Brain pericyte (primary cell): ENCODE data around the gene DGKK.

ENCODE experiments used
- DNase-seq: peaks from one replicate; pipeline ENCODE4 v3.0.0-alpha.2; 2012; ENCODE audit warnings: low read depth, low spot score

DGKK gene

GRCh38 chrX:50470103-50471031 lies at the start of gene DGKK:
Gene DGKK (minus strand): TSS chrX:50470825. CDS start chrX:50470678, 147 bp downstream.
- no peak for DNase-seq

- DNase-seq, result no peak
Measured at GRCh38 chrX:50514811-50515210, 44.2 kb upstream of the DGKK start.

GRCh38 chrX:50497114-50497513 lies 26.5 kb upstream of the DGKK start:
- DNase-seq, result no peak

GRCh38 chrX:50495616-50496015 lies 25.0 kb upstream of the DGKK start:
- DNase-seq, result no peak

DNA sequence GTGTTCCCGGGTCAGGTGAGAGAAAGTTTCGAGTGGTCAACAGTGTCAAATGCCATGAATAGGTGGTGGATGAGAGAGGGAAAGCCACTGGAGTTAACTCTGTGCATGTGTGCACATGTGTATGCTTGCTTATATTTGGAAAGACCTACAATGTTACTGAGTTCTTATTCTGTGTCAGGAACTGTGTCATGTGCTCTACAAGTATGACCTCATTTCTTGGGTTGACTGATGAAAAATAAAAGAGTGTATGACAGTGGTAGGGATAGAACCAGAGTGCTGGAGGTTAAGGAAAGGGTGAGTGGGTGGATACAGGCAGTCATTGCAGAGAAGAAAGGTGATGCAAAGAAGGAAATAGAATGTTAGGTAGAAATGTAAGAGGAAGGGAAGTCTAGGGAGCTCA lies 22.1 kb upstream of the DGKK start:
- DNase-seq, result no peak

- DNase-seq, result no peak
Measured at GRCh38 chrX:50484662-50485061, 14.0 kb upstream of the DGKK start.

GRCh38 chrX:50483283-50483682 lies 12.7 kb upstream of the DGKK start:
- DNase-seq, result no peak

GRCh38 chrX:50475208-50475607 lies 4.6 kb upstream of the DGKK start:
- no peak for DNase-seq

DNA sequence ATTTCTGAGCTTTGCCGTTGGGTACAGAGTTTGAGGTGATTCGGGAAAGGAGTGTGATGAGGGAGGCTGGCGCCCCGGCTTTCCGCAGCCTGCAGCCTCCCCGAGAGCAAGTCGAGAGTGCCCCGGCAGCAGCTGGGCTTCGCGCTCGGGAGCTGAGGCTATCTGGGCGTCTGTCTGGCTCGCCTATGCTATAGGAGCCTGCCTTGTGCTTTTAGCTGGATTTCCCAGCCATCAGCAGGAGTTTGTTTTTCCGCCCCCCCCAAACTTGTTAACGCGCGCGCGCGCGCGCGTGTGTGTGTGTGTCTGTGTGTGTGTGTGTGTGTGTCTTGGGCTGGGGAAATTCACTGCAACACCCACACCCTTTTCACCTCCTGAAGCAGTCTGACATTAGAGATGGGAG lies 765 bp upstream of the DGKK start:
- no peak for DNase-seq

- DNase-seq, result no peak
Measured at GRCh38 chrX:50469206-50469605, 1.4 kb downstream of the DGKK start.

DNA sequence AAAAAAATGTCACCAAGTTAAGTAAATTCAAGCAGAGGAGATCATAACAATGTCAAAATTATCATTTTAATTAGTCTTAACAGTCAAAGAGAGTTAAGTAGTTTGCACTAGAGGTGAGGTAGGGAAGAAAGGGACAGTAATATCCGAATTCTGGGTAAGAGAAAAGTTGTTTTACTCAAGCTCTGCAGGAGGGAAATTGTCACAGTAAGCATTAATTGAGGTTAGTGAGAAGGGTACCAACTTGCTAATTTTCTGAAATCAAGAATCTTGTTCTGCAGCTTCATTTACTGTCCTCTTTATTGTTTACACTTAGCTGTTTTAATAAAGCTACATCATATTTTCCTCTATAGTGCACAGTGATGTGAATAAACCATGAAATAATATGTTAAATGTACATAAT lies 11.0 kb downstream of the DGKK start:
- no peak for DNase-seq

GRCh38 chrX:50458483-50458882 lies 12.1 kb downstream of the DGKK start:
- DNase-seq, result no peak

GRCh38 chrX:50456712-50457484 lies 13.7 kb downstream of the DGKK start:
- DNase-seq, result no peak

DNA sequence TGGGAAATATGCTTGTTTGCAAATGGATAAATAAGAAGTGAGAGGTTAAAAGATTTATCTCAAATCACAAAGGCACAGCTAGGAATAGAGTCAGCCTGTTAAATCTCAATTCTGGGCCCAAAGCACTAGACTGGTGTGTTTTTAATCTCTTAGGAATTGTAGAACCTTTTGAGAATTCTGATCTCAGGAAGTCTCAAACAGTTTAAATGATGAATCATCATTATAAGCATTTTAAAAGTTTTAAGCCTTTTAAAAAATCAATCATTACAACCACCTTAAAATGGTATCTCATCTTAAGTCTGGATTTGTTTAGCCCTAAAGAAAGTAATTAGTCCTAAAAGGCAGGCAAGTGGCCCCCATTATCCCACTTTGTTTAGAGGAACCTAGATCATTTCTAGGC lies 17.8 kb downstream of the DGKK start:
- no peak for DNase-seq

- DNase-seq, result no peak
Measured at GRCh38 chrX:50450324-50450723, 20.3 kb downstream of the DGKK start.

- no peak for DNase-seq
Measured at GRCh38 chrX:50448565-50448964, 22.1 kb downstream of the DGKK start.

DNA sequence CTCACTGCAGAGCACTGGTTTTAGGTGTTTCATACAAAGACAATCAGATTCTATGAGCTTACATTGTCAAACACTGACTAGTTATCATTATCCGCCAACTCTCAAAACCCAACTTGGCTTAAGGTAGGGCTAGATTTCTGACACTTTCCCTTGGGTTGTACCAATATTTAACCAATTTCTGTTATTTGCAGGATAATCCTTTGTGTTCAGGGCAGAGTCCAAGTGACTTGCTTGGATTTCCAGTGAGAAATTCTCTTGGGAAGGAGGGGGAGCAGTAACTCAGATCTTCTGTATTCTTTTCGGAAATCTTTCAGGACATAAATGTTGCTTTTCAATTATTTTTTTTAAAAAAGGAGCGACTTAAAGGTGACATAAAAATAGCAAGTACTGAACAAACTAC lies 23.1 kb downstream of the DGKK start:
- no peak for DNase-seq

- no peak for DNase-seq
Measured at GRCh38 chrX:50442426-50443116, 28.1 kb downstream of the DGKK start.

- DNase-seq, result no peak
Measured at GRCh38 chrX:50436797-50437196, 33.8 kb downstream of the DGKK start.

DNA sequence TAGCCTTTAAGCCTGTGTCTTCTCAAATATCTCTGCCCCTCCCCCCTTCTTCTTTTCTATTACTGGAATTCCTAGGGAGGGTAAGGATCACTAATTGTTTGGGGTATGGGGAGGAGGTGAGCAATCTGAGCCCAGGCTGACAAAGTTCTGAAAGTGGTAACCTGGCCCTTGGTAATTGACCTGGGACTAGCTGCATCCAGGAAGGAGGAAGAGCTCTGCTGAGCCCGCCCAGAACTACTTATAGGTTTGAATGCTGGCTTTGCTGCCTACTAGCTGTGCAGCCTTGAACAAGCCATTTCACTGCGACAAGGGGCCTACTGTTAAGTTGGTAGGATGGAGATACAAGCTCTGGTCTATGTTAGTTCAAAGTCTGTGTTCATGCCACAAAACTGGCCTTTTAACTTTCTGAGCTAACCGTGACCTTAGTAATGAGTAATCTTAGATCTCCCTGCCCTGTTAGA lies 37.8 kb downstream of the DGKK start:
- DNase-seq, result no peak

DNA sequence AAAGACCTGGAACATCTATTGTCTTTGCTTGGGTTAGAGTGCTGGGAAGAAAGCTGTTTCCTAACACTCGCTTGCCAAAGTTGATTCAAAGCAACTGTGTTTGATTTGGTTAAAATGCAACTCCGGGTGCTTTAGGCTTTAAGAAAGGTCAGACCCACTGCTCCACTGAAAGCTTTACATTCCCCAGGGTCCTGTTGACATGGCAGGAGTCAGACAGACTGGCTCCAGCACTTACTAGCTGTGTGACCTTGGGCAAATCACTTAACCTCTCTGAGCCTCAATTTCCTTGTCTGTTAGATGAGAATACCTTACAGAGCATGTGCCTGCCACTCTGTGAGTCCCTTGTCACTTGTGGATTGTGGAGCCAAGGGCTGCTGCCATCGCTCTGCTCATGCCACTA lies 39.0 kb downstream of the DGKK start:
- no peak for DNase-seq

GRCh38 chrX:50430917-50431575 lies 39.6 kb downstream of the DGKK start:
- DNase-seq, result no peak
